Smooth muscle cell (in vitro differentiated cells): ENCODE measurements around the gene SLC16A10. TPM values are rescaled to one million over a fixed set of nuclear protein-coding genes. Genes with fewer than 3 reads are reported as not detected.
"Not testable (repeated sequence)": the region's sequence is repeated elsewhere in the genome, so short reads cannot be mapped to it uniquely, and the experiment has no call there.

ENCODE experiments used
- DNase-seq: peaks from one replicate; lab custom pipeline; 2025; ENCODE audit not compliant: unreplicated experiment; lab: John Stamatoyannopoulos, UW
- H2AFZ ChIP-seq: fragments of 200-600 bp; sonication (generic); 2 replicates; pipeline ENCODE4 v1.6.0; 2016; ENCODE audit warnings: antibody characterized with exemption, low read depth, mild to moderate bottlenecking
- H3F3A ChIP-seq: fragments of 200-600 bp; sonication (generic); 2 replicates; pipeline ENCODE4 v1.6.0; 2017; ENCODE audit warnings: antibody characterized with exemption, low read depth
- H3K27ac ChIP-seq: fragments of 200-600 bp; sonication (generic); 2 replicates; pipeline ENCODE4 v1.5.1; 2016; ENCODE audit warnings: low read depth, mild to moderate bottlenecking
- H3K27me3 ChIP-seq: fragments of 200-600 bp; sonication (generic); 2 replicates; pipeline ENCODE4 v1.6.1; 2016; ENCODE audit warnings: low read depth, mild to moderate bottlenecking
- H3K36me3 ChIP-seq: fragments of 200-600 bp; sonication (generic); 2 replicates; pipeline ENCODE4 v1.5.1; 2016; ENCODE audit warnings: low read depth
- H3K4me1 ChIP-seq: fragments of 200-600 bp; sonication (generic); 2 replicates; pipeline ENCODE4 v1.5.1; 2016; ENCODE audit warnings: low read depth
- H3K4me2 ChIP-seq: fragments of 200-600 bp; sonication (generic); 2 replicates; pipeline ENCODE4 v1.6.0; 2016; ENCODE audit warnings: mild to moderate bottlenecking
- H3K4me3 ChIP-seq: fragments of 200-600 bp; sonication (generic); 2 replicates; pipeline ENCODE4 v1.5.1; 2016; ENCODE audit warnings: mild to moderate bottlenecking
- H3K79me2 ChIP-seq: fragments of 200-600 bp; sonication (generic); 2 replicates; pipeline ENCODE4 v1.6.0; 2016; ENCODE audit warnings: low read depth, mild to moderate bottlenecking
- H3K9ac ChIP-seq: fragments of 200-600 bp; sonication (generic); 2 replicates; pipeline ENCODE4 v1.6.0; 2016; ENCODE audit warnings: low read depth
- H3K9me3 ChIP-seq: fragments of 200-600 bp; sonication (generic); replicated peaks from 2 replicates; pipeline ENCODE4 v1.5.1; 2016; ENCODE audit warnings: low read depth
- H4K20me1 ChIP-seq: fragments of 200-600 bp; sonication (generic); 2 replicates; pipeline ENCODE4 v1.6.0; 2016; ENCODE audit warnings: low read depth
- CTCF ChIP-seq: fragments of 200-600 bp; sonication (generic); IDR thresholded peaks from 2 replicates; pipeline ENCODE4 v1.5.1; 2017; ENCODE audit warnings: borderline replicate concordance, mild to moderate bottlenecking, antibody characterized with exemption; ENCODE audit not compliant: insufficient read depth, poor library complexity, severe bottlenecking
- WGBS: methylation state at CpG from one replicate; pipeline ENCODE4 v1.1.7; 2016; ENCODE audit warnings: low lambda C conversion rate; 5-methylcytosine and 5-hydroxymethylcytosine counted together
- polyA plus RNA-seq: library from polyadenylated mRNA; unstranded; fragments of >200 nt; fragmentation: Nextera tagmentation; extraction: Ambion mirVana; gene quantifications from 2 replicates; pipeline ENCODE4 v1.2.1, GENCODE V29; 2016
- total RNA-seq: library from RNA; depleted of rRNA; stranded (reverse); fragments of >200 nt; gene quantifications from 2 replicates; pipeline ENCODE4 v1.2.3, GENCODE V29; 2014

The SLC16A10 gene
- total and polyA plus RNA-seq, 2 experiments from 2014 or later, result 0.87 to 1.4 TPM

GRCh38 chr6:111061508-111061907, 25.8 kb upstream of the SLC16A10 start:
- no peak overlapping the region for H3K9ac ChIP-seq
- H3K4me2 ChIP-seq, result no peak overlapping the region
- no peak overlapping the region for H3K27ac ChIP-seq
- no peaks in the 10 kb centered on the region for H3F3A ChIP-seq
- no peaks in the 10 kb centered on the region for H4K20me1 ChIP-seq
- no peak for TF ChIP-seq CTCF
- no peaks in the 10 kb centered on the region for H3K79me2 ChIP-seq
- DNase-seq, result no peak
- no peak overlapping the region for H3K4me3 ChIP-seq
- H3K27me3 ChIP-seq, result no peaks in the 10 kb centered on the region
- H2AFZ ChIP-seq, result no peak overlapping the region
- H3K4me1 ChIP-seq, result no peaks in the 10 kb centered on the region
- WGBS, result 90% methylated on average over 5 of the region's 5 CpGs
- H3K9me3 ChIP-seq, result no peaks in the 10 kb centered on the region
- no peaks in the 10 kb centered on the region for H3K36me3 ChIP-seq

GRCh38 chr6:111061985-111062384, 25.3 kb upstream of the SLC16A10 start:
- not testable (repeated sequence) for DNase-seq, H3K36me3 ChIP-seq, H3K27ac ChIP-seq, H3K79me2 ChIP-seq, H3K9me3 ChIP-seq, H2AFZ ChIP-seq, H3K4me1 ChIP-seq, H3K4me3 ChIP-seq, H3K27me3 ChIP-seq, H3K9ac ChIP-seq, H4K20me1 ChIP-seq, H3F3A ChIP-seq, H3K4me2 ChIP-seq
- 94% methylated on average over 5 of the region's 5 CpGs for WGBS

DNA sequence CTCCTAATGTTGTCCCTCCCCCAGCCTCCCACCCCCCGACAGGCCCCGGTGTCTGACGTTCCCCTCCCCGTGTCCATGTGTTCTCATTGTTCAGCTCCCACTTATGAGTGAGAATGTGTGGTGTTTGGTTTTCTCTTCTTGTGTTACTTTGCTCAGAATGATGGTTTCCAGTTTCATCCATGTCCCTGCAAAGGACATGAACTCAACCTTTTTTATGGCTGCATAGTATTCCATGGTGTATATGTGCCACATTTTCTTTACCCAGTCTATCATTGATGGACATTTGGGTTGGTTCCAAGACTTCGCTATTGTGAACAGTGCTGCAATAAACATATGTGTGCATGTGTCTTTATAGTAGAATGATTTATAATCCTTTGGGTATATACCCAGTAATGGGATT, 24.4 kb upstream of the SLC16A10 start:
- not testable (repeated sequence) for H3K36me3 ChIP-seq, H3K9me3 ChIP-seq, H3K4me1 ChIP-seq, H3K79me2 ChIP-seq, H3F3A ChIP-seq, DNase-seq, H2AFZ ChIP-seq, H3K4me3 ChIP-seq, H3K27me3 ChIP-seq, H4K20me1 ChIP-seq, H3K9ac ChIP-seq, H3K27ac ChIP-seq, H3K4me2 ChIP-seq
- WGBS, result 88% methylated on average over 5 of the region's 5 CpGs

- Histone ChIP-seq H3K27me3 (peaks cover 13% of the 10 kb centered on the region), H3K9ac (no peak overlapping the region), H3K9me3 (no peaks in the 10 kb centered on the region), H3K4me3 (no peak overlapping the region), H3K27ac (no peak overlapping the region), H2AFZ (no peak overlapping the region), H3K4me2 (no peak overlapping the region), H3K36me3 (no peaks in the 10 kb centered on the region), H4K20me1 (no peaks in the 10 kb centered on the region), H3K4me1 (no peaks in the 10 kb centered on the region), H3F3A (no peaks in the 10 kb centered on the region), H3K79me2 (no peaks in the 10 kb centered on the region)
- WGBS, result 72% methylated on average over 8 of the region's 8 CpGs
- no peak for TF ChIP-seq CTCF
- DNase-seq, result no peak
Measured at GRCh38 chr6:111068109-111068865, 19.0 kb upstream of the SLC16A10 start.
